Endothelial cell of umbilical vein (primary cell): Measurements from ENCODE around the gene GON4L. TPM values are rescaled to one million over a fixed set of nuclear protein-coding genes. Genes with fewer than 3 reads are reported as not detected.

Experiments
- BruUV-seq: library from RNA; stranded (reverse); fragments of 400-500 nt; replicated peaks from 2 replicates; lab custom pipeline; 2021; lab: Mats Ljungman, UMichigan
- CTCF ChIA-PET: fragments of 300-600, 350-600 bp; sonication (Branson Sonifier 250); formaldehyde crosslinking; loops from one replicate; lab custom pipeline; 2021; ENCODE audit warnings: antibody characterized with exemption, inconsistent platforms; lab: Charles Lee
- POLR2A ChIA-PET: fragments of 300-600, 350-600 bp; sonication (Branson Sonifier 250); formaldehyde crosslinking; loops from one replicate; lab custom pipeline; 2021; ENCODE audit warnings: antibody characterized with exemption, inconsistent platforms; lab: Charles Lee
- DNase-seq: peaks from one replicate; pipeline ENCODE4 v3.0.0-alpha.2; 2011; ENCODE audit warnings: low read depth, low spot score
- FAIRE-seq: peaks from 2 replicates; lab custom pipeline; 2011; peaks lifted over from hg19 to GRCh38; lab: Jason Lieb, UNC
- H2AFZ ChIP-seq: 2 replicates; pipeline ENCODE4 v1.6.0; 2012; ENCODE audit warnings: low read depth, low read length, control low read depth, inconsistent platforms
- H3K27ac ChIP-seq: 2 replicates; pipeline ENCODE4 v1.5.1; 2011; ENCODE audit warnings: low read depth, mild to moderate bottlenecking, control low read depth, low read length, moderate library complexity; ENCODE audit not compliant: insufficient read depth
- H3K27me3 ChIP-seq, 2 experiments: 2 replicates each; pipeline versions ENCODE4 v1.6.0 to v1.6.1; 2011; ENCODE audit warnings: low read length in 2 of 2, mixed read lengths in 1 of 2; ENCODE audit not compliant: control insufficient read depth in 2 of 2, insufficient read depth in 2 of 2
- H3K36me3 ChIP-seq, 2 experiments: 2 replicates in 1 of 2; 3 replicates in 1 of 2; pipeline ENCODE4 v1.5.1; 2011; ENCODE audit warnings: low read length in 2 of 2, mild to moderate bottlenecking in 1 of 2, moderate library complexity in 1 of 2; ENCODE audit not compliant: control insufficient read depth in 2 of 2, insufficient read depth in 2 of 2; ENCODE audit errors: extremely low read depth in 1 of 2
- H3K4me1 ChIP-seq: 3 replicates; pipeline ENCODE4 v1.5.1; 2011; ENCODE audit warnings: mild to moderate bottlenecking, low read length; ENCODE audit not compliant: control insufficient read depth, insufficient read depth; ENCODE audit errors: extremely low read depth
- H3K4me2 ChIP-seq: 2 replicates; pipeline ENCODE4 v1.6.1; 2011; ENCODE audit warnings: low read length, control low read depth, mixed read lengths; ENCODE audit not compliant: insufficient read depth
- H3K4me3 ChIP-seq, 3 experiments: fragments of 200-600 bp in 1 of 3; sonication (generic), shearing (Covaris generic) in 1 of 3; replicated peaks in 1 of 3; 2 replicates each; pipeline ENCODE4 v1.5.1; 2011 to 2016; ENCODE audit warnings: control low read depth in 3 of 3, low read length in 3 of 3, mild to moderate bottlenecking in 2 of 3, inconsistent platforms in 1 of 3, low read depth in 1 of 3, moderate library complexity in 1 of 3; ENCODE audit not compliant: insufficient read depth in 1 of 3
- H3K79me2 ChIP-seq: 2 replicates; pipeline ENCODE4 v1.6.0; 2012; ENCODE audit warnings: low read length, inconsistent platforms; ENCODE audit not compliant: control insufficient read depth, insufficient read depth
- H3K9ac ChIP-seq: replicated peaks from 2 replicates; pipeline ENCODE3; 2011; ENCODE audit warnings: low read length, control low read depth; ENCODE audit not compliant: insufficient read depth; ENCODE audit errors: extremely low read depth
- H3K9me1 ChIP-seq: replicated peaks from 3 replicates; pipeline ENCODE4 v1.6.0; 2011; ENCODE audit warnings: mild to moderate bottlenecking, low read length; ENCODE audit not compliant: control insufficient read depth, insufficient read depth; ENCODE audit errors: extremely low read depth
- H3K9me3 ChIP-seq: replicated peaks from 2 replicates; pipeline ENCODE4 v1.5.1; 2012; ENCODE audit warnings: low read length, inconsistent platforms; ENCODE audit not compliant: control insufficient read depth, insufficient read depth
- H4K20me1 ChIP-seq: replicated peaks from 2 replicates; pipeline ENCODE3; 2011; ENCODE audit warnings: mild to moderate bottlenecking, low read length; ENCODE audit not compliant: control insufficient read depth, insufficient read depth; ENCODE audit errors: extremely low read depth
- EZH2 ChIP-seq: IDR thresholded peaks from 2 replicates; pipeline ENCODE4 v1.6.1; 2012; ENCODE audit warnings: borderline replicate concordance, low read depth, mild to moderate bottlenecking, moderate library complexity, low read length, inconsistent platforms; ENCODE audit not compliant: severe bottlenecking
- FOS ChIP-seq: IDR thresholded peaks from 2 replicates; pipeline ENCODE4 v1.6.1; 2011; ENCODE audit warnings: mild to moderate bottlenecking, low read length, moderate library complexity, borderline replicate concordance; ENCODE audit not compliant: insufficient read depth
- GATA2 ChIP-seq: IDR thresholded peaks from 2 replicates; pipeline ENCODE4 v1.7.0; 2011; ENCODE audit warnings: low read depth, mild to moderate bottlenecking, moderate library complexity, mixed read lengths, low read length; ENCODE audit not compliant: insufficient read length, insufficient read depth
- JUN ChIP-seq: IDR thresholded peaks from 2 replicates; pipeline ENCODE4 v1.6.1; 2011; ENCODE audit warnings: borderline replicate concordance, low read depth; ENCODE audit not compliant: insufficient read length, insufficient read depth
- MYC ChIP-seq: IDR thresholded peaks from one replicate; pipeline ENCODE4 v1.6.1; 2011; ENCODE audit warnings: mild to moderate bottlenecking, low read depth, low read length
- POLR2A ChIP-seq: IDR thresholded peaks from 2 replicates; pipeline ENCODE4 v1.6.1; 2012; ENCODE audit warnings: low read depth, mild to moderate bottlenecking, control low read depth, low read length
- POLR2AphosphoS5 ChIP-seq: IDR thresholded peaks from 2 replicates; pipeline ENCODE4 v1.6.1; 2012; ENCODE audit warnings: low read depth, mild to moderate bottlenecking, control low read depth, low read length, moderate library complexity; ENCODE audit not compliant: insufficient read depth
- dilution Hi-C: fragments of 300-500 bp; cut with MboI; formaldehyde crosslinking; loops from one replicate; pipeline ENCODE4 v1.15.0; 2019; ENCODE audit warnings: low sequenced_read_pairs; ENCODE audit not compliant: extremely low pct_ligation_motif_present
- intact Hi-C: fragments of 100-400 bp; cut with micrococcal nuclease; formaldehyde crosslinking; loops from one replicate; pipeline ENCODE4 v1.10.0; 2022
- polyA plus RNA-seq, 4 experiments: library from polyadenylated mRNA; depleted of rRNA in 3 of 4; stranded (reverse) in 3 of 4; unstranded in 1 of 4; fragments of >200 nt; gene quantifications; 2 replicates each; pipeline versions ENCODE4 v1.2.1 to v1.2.3, GENCODE V29; 2011 to 2012; ENCODE audit warnings: missing spikeins in 1 of 4
- total RNA-seq: library from RNA; stranded (reverse); gene quantifications from 2 replicates; pipeline ENCODE4 v1.2.3, GENCODE V29; 2021
- TF ChIP-seq, protein P1 (sequence below): IDR thresholded peaks from 2 replicates; pipeline ENCODE4 v1.6.1; 2011; ENCODE audit not compliant: insufficient read depth, insufficient read length
- TF ChIP-seq, protein P2 (sequence below), 2 donors: IDR thresholded peaks; 1 replicate in 1 of 2; 2 replicates in 1 of 2; pipeline ENCODE4 v1.5.1; 2011; ENCODE audit warnings: low read length in 2 of 2, mild to moderate bottlenecking in 2 of 2, moderate library complexity in 2 of 2, control low read depth in 1 of 2, inconsistent platforms in 1 of 2, low read depth in 1 of 2; ENCODE audit not compliant: insufficient read depth in 1 of 2; ENCODE audit errors: extremely low read depth in 1 of 2

Gene GON4L
- total and polyA plus RNA-seq, 2 donors (not counting 3 experiments of a cell fraction or from before 2014, with no cell fraction given), result 30.5 to 58.7 TPM

DNA sequence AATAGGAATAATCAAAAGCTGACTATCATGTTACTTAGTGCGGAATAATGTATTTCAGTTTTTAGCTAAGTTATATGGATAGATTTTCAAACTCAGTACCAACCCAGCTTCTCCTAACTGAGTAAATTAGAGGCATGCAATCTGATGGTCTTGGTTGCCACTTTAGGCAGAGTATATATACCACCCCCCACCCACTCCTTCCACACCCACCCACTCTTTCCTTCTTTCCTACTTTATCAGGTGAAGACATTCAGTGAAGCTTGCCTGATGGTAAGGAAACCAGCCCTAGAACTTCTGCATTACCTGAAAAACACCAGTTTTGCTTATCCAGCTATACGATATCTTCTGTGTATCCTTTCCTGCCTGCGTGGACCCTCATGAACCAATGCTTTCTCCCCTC is 131.9 kb downstream of the GON4L start:
- H3K36me3 ChIP-seq, result peaks cover 2 to 3% of the 10 kb centered on the region in 2 experiments

DNA sequence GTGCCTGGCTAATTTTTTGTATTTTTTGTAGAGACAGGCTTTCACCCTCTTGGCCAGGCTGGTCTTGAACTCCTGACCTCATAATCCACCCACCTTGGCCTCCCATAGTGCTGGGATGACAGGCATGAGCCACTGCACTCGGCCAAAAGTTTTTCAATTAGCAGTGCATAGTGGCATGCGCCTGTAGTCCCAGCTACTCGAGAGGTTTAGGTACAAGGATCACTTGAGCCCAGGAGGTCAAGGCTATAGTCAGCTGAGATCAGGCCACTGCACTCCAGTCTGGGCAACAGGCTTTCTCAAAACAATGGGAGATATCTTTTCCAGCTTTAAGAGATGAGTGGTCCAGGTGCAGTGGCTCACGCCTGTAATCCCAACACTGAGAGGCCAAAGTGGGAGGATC is 137.3 kb downstream of the GON4L start:
- POLR2A ChIA-PET, result no interaction called here
- dilution Hi-C loops, result no loop called here
- no peak overlapping the region for H3K9ac ChIP-seq

More for the DNA sequence above, 131.9 kb downstream of the GON4L start:
- Histone ChIP-seq H4K20me1 (no peaks in the 10 kb centered on the region), H3K9ac (no peak overlapping the region), H3K79me2 (no peaks in the 10 kb centered on the region), H3K9me1 (no peaks in the 10 kb centered on the region), H3K4me2 (no peak overlapping the region), H3K27ac (no peak overlapping the region), H3K27me3 (no peaks in the 10 kb centered on the region), H2AFZ (no peak overlapping the region), H3K4me3 (no peak overlapping the region), H3K9me3 (no peaks in the 10 kb centered on the region), H3K4me1 (no peaks in the 10 kb centered on the region)
- FAIRE-seq (no peak), DNase-seq (no peak)
- ChIA-PET POLR2A (no interaction called here), CTCF (interaction anchor here (0.9 to 1.2 kb wide), 4 partner anchors 8 to 474 kb away, joined by 3 to 5 read pairs (median 4); no protein-coding TSS in a partner anchor)
- no TSS peak for BruUV-seq
- dilution Hi-C loops (no loop called here), intact Hi-C loops (loop anchor here (5.0 kb wide), 1 partner anchor 38 kb away; the partner anchor contains the start of genes DAP3 and YY1AP1)
- no peak for TF ChIP-seq POLR2A
- no peak for TF ChIP-seq JUN
- no peak for TF ChIP-seq EZH2
- no peak for TF ChIP-seq GATA2

More for the DNA sequence above, 137.3 kb downstream of the GON4L start:
- Histone ChIP-seq H4K20me1 (no peaks in the 10 kb centered on the region), H3K27me3 (no peaks in the 10 kb centered on the region), H3K4me2 (no peak overlapping the region), H3K27ac (no peak overlapping the region), H3K4me3 (no peak overlapping the region), H3K9me3 (no peaks in the 10 kb centered on the region), H3K9me1 (no peaks in the 10 kb centered on the region), H2AFZ (no peak overlapping the region), H3K4me1 (no peaks in the 10 kb centered on the region), H3K36me3 (peaks cover 0 to 6% of the 10 kb centered on the region in 2 experiments), H3K79me2 (no peaks in the 10 kb centered on the region)
- FAIRE-seq (no peak), DNase-seq (no peak)
- intact Hi-C loops, result no loop called here
- no TSS peak for BruUV-seq
- CTCF ChIA-PET, result interaction anchor here (3.5 kb wide), 1 partner anchor 10 kb away, joined by 15 read pairs; no protein-coding TSS in a partner anchor
- TF ChIP-seq MYC, result no peak
- TF ChIP-seq, protein P1, sequence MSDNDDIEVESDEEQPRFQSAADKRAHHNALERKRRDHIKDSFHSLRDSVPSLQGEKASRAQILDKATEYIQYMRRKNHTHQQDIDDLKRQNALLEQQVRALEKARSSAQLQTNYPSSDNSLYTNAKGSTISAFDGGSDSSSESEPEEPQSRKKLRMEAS, result no peak
- TF ChIP-seq POLR2A, result no peak
- TF ChIP-seq FOS, result no peak
- TF ChIP-seq JUN, result no peak
- no peak for TF ChIP-seq GATA2
- TF ChIP-seq EZH2, result no peak
- no peak for TF ChIP-seq POLR2AphosphoS5
- TF ChIP-seq, protein P2, sequence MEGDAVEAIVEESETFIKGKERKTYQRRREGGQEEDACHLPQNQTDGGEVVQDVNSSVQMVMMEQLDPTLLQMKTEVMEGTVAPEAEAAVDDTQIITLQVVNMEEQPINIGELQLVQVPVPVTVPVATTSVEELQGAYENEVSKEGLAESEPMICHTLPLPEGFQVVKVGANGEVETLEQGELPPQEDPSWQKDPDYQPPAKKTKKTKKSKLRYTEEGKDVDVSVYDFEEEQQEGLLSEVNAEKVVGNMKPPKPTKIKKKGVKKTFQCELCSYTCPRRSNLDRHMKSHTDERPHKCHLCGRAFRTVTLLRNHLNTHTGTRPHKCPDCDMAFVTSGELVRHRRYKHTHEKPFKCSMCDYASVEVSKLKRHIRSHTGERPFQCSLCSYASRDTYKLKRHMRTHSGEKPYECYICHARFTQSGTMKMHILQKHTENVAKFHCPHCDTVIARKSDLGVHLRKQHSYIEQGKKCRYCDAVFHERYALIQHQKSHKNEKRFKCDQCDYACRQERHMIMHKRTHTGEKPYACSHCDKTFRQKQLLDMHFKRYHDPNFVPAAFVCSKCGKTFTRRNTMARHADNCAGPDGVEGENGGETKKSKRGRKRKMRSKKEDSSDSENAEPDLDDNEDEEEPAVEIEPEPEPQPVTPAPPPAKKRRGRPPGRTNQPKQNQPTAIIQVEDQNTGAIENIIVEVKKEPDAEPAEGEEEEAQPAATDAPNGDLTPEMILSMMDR (IDR thresholded peaks at IDR 0.05; ENCODE audit: extremely low read depth in 1 of 2, insufficient read depth in 1 of 2, low read depth in 1 of 2, low read length in 2 of 2), result no peak
